H1 (cell line): ENCODE measurements around the gene EFCAB6. TPM values are rescaled to one million over a fixed set of nuclear protein-coding genes. Genes with fewer than 3 reads are reported as not detected.
A peak's percentile ranks its signal among the peaks of the same experiment; 100 is the strongest.

ENCODE experiments used
- CTCF ChIA-PET: fragments of 300-600 bp; sonication (Branson Sonifier 250); formaldehyde crosslinking; loops from one replicate; lab custom pipeline; 2021; ENCODE audit not compliant: partially characterized antibody; lab: Charles Lee
- POLR2A ChIA-PET: fragments of 300-600 bp; sonication (Branson Sonifier 250); formaldehyde crosslinking; loops from one replicate; lab custom pipeline; 2021; ENCODE audit warnings: inconsistent platforms; ENCODE audit not compliant: partially characterized antibody; lab: Charles Lee
- DNase-seq, 2 experiments: peaks; one replicate each; pipeline versions ENCODE4 v3.0.0 to v3.0.0-alpha.2; 2010 to 2022; ENCODE audit warnings: low spot score in 2 of 2, low read depth in 1 of 2, mixed read lengths in 1 of 2
- FAIRE-seq: peaks from 2 replicates; lab custom pipeline; 2011; peaks lifted over from hg19 to GRCh38; lab: Jason Lieb, UNC
- H2AFZ ChIP-seq: 2 replicates; pipeline ENCODE4 v1.8.1; 2012; ENCODE audit warnings: low read length, inconsistent platforms
- H2AK5ac ChIP-seq: 2 replicates; pipeline ENCODE4 v1.6.1; 2013; ENCODE audit warnings: low read depth, low read length
- H2BK120ac ChIP-seq: replicated peaks from 2 replicates; pipeline ENCODE3; 2013; ENCODE audit warnings: low read depth, low read length, inconsistent platforms
- H2BK12ac ChIP-seq: 2 replicates; pipeline ENCODE4 v1.6.1; 2013; ENCODE audit warnings: low read depth, low read length
- H2BK15ac ChIP-seq: 2 replicates; pipeline ENCODE4 v1.6.1; 2013; ENCODE audit warnings: low read length
- H2BK20ac ChIP-seq: 2 replicates; pipeline ENCODE4 v1.6.1; 2013; ENCODE audit warnings: low read length
- H2BK5ac ChIP-seq: 2 replicates; pipeline ENCODE4 v1.6.1; 2013; ENCODE audit warnings: low read depth, low read length
- H3K14ac ChIP-seq: 2 replicates; pipeline ENCODE4 v1.6.1; 2013; ENCODE audit warnings: inconsistent platforms; ENCODE audit not compliant: insufficient read length
- H3K18ac ChIP-seq: 2 replicates; pipeline ENCODE4 v1.6.1; 2013; ENCODE audit warnings: low read length; ENCODE audit errors: extremely low read depth
- H3K23ac ChIP-seq: 2 replicates; pipeline ENCODE4 v1.6.1; 2013; ENCODE audit warnings: inconsistent platforms; ENCODE audit not compliant: insufficient read length
- H3K23me2 ChIP-seq: 2 replicates; pipeline ENCODE4 v1.6.1; 2013; ENCODE audit warnings: low read depth, low read length
- H3K27ac ChIP-seq: 2 replicates; pipeline ENCODE4 v1.6.1; 2011; ENCODE audit warnings: low read depth, low read length, inconsistent platforms
- H3K27me3 ChIP-seq, 4 experiments: replicated peaks in 1 of 4; 1 replicate in 1 of 4; 2 replicates in 3 of 4; pipeline versions ENCODE4 v1.6.1 to v1.8.1; 2011 to 2013; ENCODE audit warnings: low read length in 3 of 4, mild to moderate bottlenecking in 3 of 4, inconsistent platforms in 2 of 4, mixed read lengths in 2 of 4, moderate library complexity in 1 of 4; ENCODE audit not compliant: control insufficient read depth in 3 of 4, insufficient read depth in 3 of 4; ENCODE audit errors: extremely low read depth in 1 of 4
- H3K36me3 ChIP-seq, 4 experiments: 2 replicates each; pipeline versions ENCODE4 v1.6.1 to v1.8.1; 2011 to 2013; ENCODE audit warnings: mild to moderate bottlenecking in 4 of 4, low read length in 3 of 4, moderate library complexity in 2 of 4, control low read depth in 1 of 4, inconsistent platforms in 1 of 4; ENCODE audit not compliant: insufficient read depth in 4 of 4, control insufficient read depth in 2 of 4
- H3K4ac ChIP-seq: replicated peaks from 2 replicates; pipeline ENCODE3; 2013; ENCODE audit warnings: low read length, low read depth, mixed read lengths, inconsistent platforms; ENCODE audit not compliant: insufficient read length
- H3K4me1 ChIP-seq, 4 experiments: replicated peaks in 1 of 4; 1 replicate in 1 of 4; 2 replicates in 3 of 4; pipeline versions ENCODE4 v1.6.1 to v1.8.1; 2011 to 2013; ENCODE audit warnings: low read length in 3 of 4, inconsistent platforms in 2 of 4, mixed read lengths in 1 of 4; ENCODE audit not compliant: insufficient read depth in 4 of 4, control insufficient read depth in 3 of 4
- H3K4me2 ChIP-seq, 2 experiments: 2 replicates each; pipeline versions ENCODE4 v1.6.1 to v1.8.1; 2011 to 2013; ENCODE audit warnings: low read depth in 2 of 2, low read length in 2 of 2, control low read depth in 1 of 2, inconsistent platforms in 1 of 2, mild to moderate bottlenecking in 1 of 2; ENCODE audit not compliant: insufficient read depth in 1 of 2
- H3K4me3 ChIP-seq, 4 experiments: fragments of 200-600, 300-600 bp in 1 of 4; sonication (generic), shearing (Covaris generic), sonication (Bioruptor Twin) in 1 of 4; 2 replicates each; pipeline versions ENCODE4 v1.5.1 to v1.8.1; 2011 to 2016; ENCODE audit warnings: low read length in 4 of 4, low read depth in 3 of 4, control low read depth in 2 of 4, inconsistent platforms in 2 of 4, mild to moderate bottlenecking in 2 of 4, mixed read lengths in 1 of 4, moderate library complexity in 1 of 4; ENCODE audit not compliant: insufficient read depth in 2 of 4; ENCODE audit errors: extremely low read depth in 1 of 4
- H3K56ac ChIP-seq: replicated peaks from 2 replicates; pipeline ENCODE3; 2013; ENCODE audit warnings: low read depth, mild to moderate bottlenecking, mixed read lengths, low read length, inconsistent platforms; ENCODE audit not compliant: insufficient read length
- H3K79me1 ChIP-seq: 2 replicates; pipeline ENCODE4 v1.6.1; 2013; ENCODE audit warnings: low read depth, low read length, control low read depth
- H3K79me2 ChIP-seq, 2 experiments: 2 replicates each; pipeline versions ENCODE4 v1.6.1 to v1.8.1; 2012 to 2013; ENCODE audit warnings: low read length in 2 of 2, mild to moderate bottlenecking in 2 of 2, inconsistent platforms in 1 of 2; ENCODE audit not compliant: insufficient read depth in 2 of 2, control insufficient read depth in 1 of 2
- H3K9ac ChIP-seq, 4 experiments: replicated peaks in 1 of 4; 1 replicate in 1 of 4; 2 replicates in 3 of 4; pipeline versions ENCODE4 v1.6.1 to v1.8.1; 2011 to 2013; ENCODE audit warnings: low read depth in 3 of 4, low read length in 3 of 4, control low read depth in 2 of 4, mild to moderate bottlenecking in 2 of 4, moderate library complexity in 2 of 4, inconsistent platforms in 1 of 4; ENCODE audit errors: extremely low read depth in 1 of 4
- H3K9me3 ChIP-seq, 2 experiments: 2 replicates each; pipeline versions ENCODE4 v1.6.1 to v1.8.1; 2012 to 2013; ENCODE audit warnings: mild to moderate bottlenecking in 2 of 2, moderate library complexity in 2 of 2, control low read depth in 1 of 2, inconsistent platforms in 1 of 2, low read depth in 1 of 2, low read length in 1 of 2, mixed read lengths in 1 of 2; ENCODE audit not compliant: insufficient read depth in 2 of 2
- H4K20me1 ChIP-seq, 2 experiments: replicated peaks in 1 of 2; 2 replicates each; pipeline versions ENCODE3 to v1.8.1; 2011 to 2013; ENCODE audit warnings: inconsistent platforms in 2 of 2, low read length in 2 of 2, mild to moderate bottlenecking in 1 of 2; ENCODE audit not compliant: insufficient read depth in 2 of 2, control insufficient read depth in 1 of 2
- H4K5ac ChIP-seq: 2 replicates; pipeline ENCODE4 v1.6.1; 2013; ENCODE audit warnings: low read length, low read depth, mixed read lengths, inconsistent platforms; ENCODE audit not compliant: insufficient read length
- H4K8ac ChIP-seq: 2 replicates; pipeline ENCODE4 v1.8.0; 2013; ENCODE audit warnings: mild to moderate bottlenecking, moderate library complexity, low read length, inconsistent platforms; ENCODE audit not compliant: insufficient read depth; ENCODE audit errors: extremely low read depth
- H4K91ac ChIP-seq: replicated peaks from 2 replicates; pipeline ENCODE3; 2013; ENCODE audit warnings: low read length, mixed read lengths, inconsistent platforms; ENCODE audit not compliant: insufficient read length
- CHD2 ChIP-seq: IDR thresholded peaks from 2 replicates; pipeline ENCODE4 v1.6.1; 2012; ENCODE audit warnings: low read length, improper control_type of control experiment
- FOSL1 ChIP-seq: IDR thresholded peaks from 2 replicates; pipeline ENCODE4 v1.6.1; 2011; ENCODE audit warnings: mild to moderate bottlenecking, low read depth, low read length, moderate library complexity; ENCODE audit not compliant: insufficient read depth
- GTF2F1 ChIP-seq: IDR thresholded peaks from 2 replicates; pipeline ENCODE4 v1.6.1; 2012; ENCODE audit warnings: low read depth, low read length, improper control_type of control experiment, borderline replicate concordance
- KDM5A ChIP-seq: fragments of 200-600 bp; IDR thresholded peaks from 2 replicates; pipeline ENCODE4 v1.7.1; 2012; ENCODE audit warnings: mild to moderate bottlenecking, low read length, inconsistent platforms, mixed read lengths
- WGBS, 2 experiments: shearing (Covaris generic) in 1 of 2; methylation state at CpG; one replicate each; pipeline versions ENCODE4 v1.1.6 to v1.1.7; 2013 to 2015; ENCODE audit warnings: low lambda C conversion rate in 2 of 2, mixed read lengths in 2 of 2, inconsistent platforms in 1 of 2, low coverage in 1 of 2, missing lambda C conversion rate in 1 of 2; ENCODE audit not compliant: insufficient replicate concordance in 2 of 2, insufficient coverage in 1 of 2, insufficient read length in 1 of 2; ENCODE audit errors: extremely low coverage in 1 of 2, missing lambda C conversion rate in 1 of 2; 5-methylcytosine and 5-hydroxymethylcytosine counted together
- polyA plus RNA-seq, 7 experiments: library from polyadenylated mRNA; depleted of rRNA in 3 of 7; stranded (reverse) in 5 of 7; unstranded in 2 of 7; fragments of >200 nt in 5 of 7; fragments of 200-250 nt in 2 of 7; gene quantifications; 1 replicate in 5 of 7; 2 replicates in 1 of 7; 4 replicates in 1 of 7; pipeline versions ENCODE4 v1.2.1 to v1.2.3, GENCODE V29; 2011 to 2013; ENCODE audit warnings: missing spikeins in 2 of 7, mixed read lengths in 2 of 7
- total RNA-seq: library from RNA; stranded (reverse); fragmentation: NEBNext Ultra II Directional; extraction: Animal tissue kit (Norgen Biotek cat#: 25700); gene quantifications from 2 replicates; pipeline ENCODE4 v1.2.1, GENCODE V29; 2021

The EFCAB6 gene
- total and polyA plus RNA-seq, 2 of the 8 experiments (the other 6 are each of a cell fraction or from before 2014, with no cell fraction given): 0.32 to 1.7 TPM

GRCh38 chr22:43592476-43592875, 219.6 kb downstream of the EFCAB6 start:
- DNase-seq: peak in 1 of 2 experiments; percentile 63
- Histone ChIP-seq H2BK15ac (no peak overlapping the region), H3K4me3 (no peak overlapping the region), H3K14ac (no peak overlapping the region), H3K9me3 (0 out of 4 replicates have a peak, but pooled peaks cover 0 to 2% of the 10 kb centered on the region in 2 experiments), H2BK120ac (no peak overlapping the region), H3K27ac (no peak overlapping the region), H3K79me2 (no peaks in the 10 kb centered on the region), H4K91ac (no peak overlapping the region), H2AFZ (no peak overlapping the region), H2BK20ac (no peak overlapping the region), H4K5ac (no peak overlapping the region), H4K8ac (no peak overlapping the region; the same call in 1 of the 2 replicates), H3K79me1 (no peaks in the 10 kb centered on the region), H3K4me2 (no peak overlapping the region), H3K4me1 (no peaks in the 10 kb centered on the region), H2BK12ac (no peak overlapping the region), H2AK5ac (no peak overlapping the region), H3K18ac (no peak overlapping the region), H3K23me2 (no peaks in the 10 kb centered on the region), H3K9ac (no peak overlapping the region), H4K20me1 (no peaks in the 10 kb centered on the region), H3K23ac (no peak overlapping the region), H3K56ac (no peak overlapping the region), H2BK5ac (no peak overlapping the region), H3K27me3 (no peaks in the 10 kb centered on the region), H3K36me3 (no peaks in the 10 kb centered on the region), H3K4ac (no peak overlapping the region)
- ChIA-PET POLR2A (interaction anchor here (0.7 kb wide), 1 partner anchor 23 kb away, joined by 3 read pairs; no protein-coding TSS in a partner anchor), CTCF (interaction anchor here (0.6 to 2.5 kb wide), 3 partner anchors 10 to 647 kb away, joined by 3 to 16 read pairs (median 5); no protein-coding TSS in a partner anchor)
- WGBS, 2 experiments: 78% methylated on average over 11 of the region's 11 CpGs; no CpG with 5 or more reads in 1 of the 2 experiments
- FAIRE-seq: no peak
- TF ChIP-seq FOSL1: no peak
- no peak for TF ChIP-seq CHD2
- TF ChIP-seq KDM5A: no peak
- TF ChIP-seq GTF2F1: no peak
